PC-9 (cell line): ENCODE data around the gene OR8D4. TPM values are rescaled to one million over a fixed set of nuclear protein-coding genes. Genes with fewer than 3 reads are reported as not detected.

Experiments
- BruUV-seq: library from RNA; stranded (reverse); fragments of 400-500 nt; replicated peaks from 2 replicates; lab custom pipeline; 2021; lab: Mats Ljungman, UMichigan
- CTCF ChIA-PET: fragments of 300-600 bp; sonication (Branson Sonifier 250); formaldehyde crosslinking; loops from one replicate; lab custom pipeline; 2022; ENCODE audit warnings: antibody characterized with exemption; lab: Charles Lee
- POLR2A ChIA-PET: fragments of 300-600 bp; sonication (Branson Sonifier 250); formaldehyde crosslinking; loops from one replicate; lab custom pipeline; 2022; ENCODE audit warnings: antibody characterized with exemption; ENCODE audit not compliant: unreplicated experiment; lab: Charles Lee
- DNase-seq, 2 experiments: peaks; one replicate each; pipeline versions ENCODE4 v3.0.0 to v3.0.0-alpha.2; 2015 to 2022; ENCODE audit warnings: mixed read lengths in 1 of 2
- H2AFZ ChIP-seq: fragments of 200-600 bp; sonication (generic); 2 replicates; pipeline ENCODE4 v1.8.1; 2017; ENCODE audit warnings: antibody characterized with exemption
- H3F3A ChIP-seq: fragments of 200-600 bp; sonication (generic); 2 replicates; pipeline ENCODE4 v1.8.1; 2017; ENCODE audit warnings: antibody characterized with exemption, mild to moderate bottlenecking, low read depth; ENCODE audit not compliant: insufficient read depth
- H3K27ac ChIP-seq: fragments of 200-600 bp; sonication (generic); 2 replicates; pipeline ENCODE4 v1.6.1; 2016; ENCODE audit warnings: mixed run types
- H3K27me3 ChIP-seq: fragments of 200-600 bp; sonication (generic); 2 replicates; pipeline ENCODE4 v1.6.1; 2016; ENCODE audit warnings: low read depth, mixed run types; ENCODE audit not compliant: insufficient read depth
- H3K36me3 ChIP-seq: fragments of 200-600 bp; sonication (generic); 2 replicates; pipeline ENCODE4 v1.6.1; 2016; ENCODE audit warnings: low read depth, mixed run types
- H3K4me1 ChIP-seq: fragments of 200-600 bp; sonication (generic); replicated peaks from 2 replicates; pipeline ENCODE4 v1.6.1; 2016; ENCODE audit warnings: mixed run types; ENCODE audit not compliant: insufficient read depth
- H3K4me2 ChIP-seq: fragments of 200-600 bp; sonication (generic); 2 replicates; pipeline ENCODE4 v1.6.1; 2017; ENCODE audit warnings: mixed run types
- H3K4me3 ChIP-seq: fragments of 200-600 bp; sonication (generic); 2 replicates; pipeline ENCODE4 v1.6.1; 2016; ENCODE audit warnings: mixed run types
- H3K79me2 ChIP-seq: fragments of 200-600 bp; sonication (generic); 2 replicates; pipeline ENCODE4 v1.6.1; 2017; ENCODE audit warnings: low read depth, mixed run types
- H3K9me2 ChIP-seq: fragments of 200-600 bp; sonication (generic); 2 replicates; pipeline ENCODE4 v1.8.1; 2017; ENCODE audit warnings: mild to moderate bottlenecking; ENCODE audit not compliant: insufficient read depth
- H3K9me3 ChIP-seq: fragments of 200-600 bp; sonication (generic); 2 replicates; pipeline ENCODE4 v1.8.1; 2016; ENCODE audit warnings: low read depth; ENCODE audit not compliant: insufficient read depth
- H4K20me1 ChIP-seq: fragments of 200-600 bp; sonication (generic); 2 replicates; pipeline ENCODE4 v1.8.1; 2017; ENCODE audit not compliant: insufficient read depth
- CTCF ChIP-seq: fragments of 200-600 bp; sonication (generic); conservative IDR thresholded peaks from 2 replicates; pipeline ENCODE4 v1.6.1; 2017; ENCODE audit warnings: mixed run types, antibody characterized with exemption, mild to moderate bottlenecking, moderate library complexity
- EZH2 ChIP-seq: fragments of 200-600 bp; sonication (generic); IDR thresholded peaks from 2 replicates; pipeline ENCODE4 v1.8.0; 2017; ENCODE audit warnings: antibody characterized with exemption, low read depth
- intact Hi-C: fragments of 100-400 bp; cut with micrococcal nuclease; formaldehyde crosslinking; loops from one replicate; pipeline ENCODE4 v1.10.0; 2022; ENCODE audit not compliant: unreplicated experiment
- total RNA-seq: library from RNA; stranded (reverse); gene quantifications from 2 replicates; pipeline ENCODE4 v1.2.3, GENCODE V29; 2021

The OR8D4 gene
- total RNA-seq, 1 experiment from 2014 or later = not detected

DNA sequence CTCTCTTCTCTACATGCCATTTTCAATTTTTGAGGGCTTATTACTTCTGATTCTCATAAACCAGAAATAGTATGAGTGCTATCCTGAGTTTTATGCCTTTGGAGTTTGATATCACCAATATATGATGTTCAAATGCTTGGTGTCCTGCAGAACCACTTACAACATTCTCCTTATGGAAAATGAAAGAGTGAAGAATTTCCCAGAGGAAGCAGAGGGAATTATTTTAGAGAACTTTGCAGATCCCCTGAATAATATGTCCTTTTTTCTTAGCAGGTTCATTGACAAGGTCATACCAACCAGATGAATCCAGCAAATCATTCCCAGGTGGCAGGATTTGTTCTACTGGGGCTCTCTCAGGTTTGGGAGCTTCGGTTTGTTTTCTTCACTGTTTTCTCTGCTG, 37.4 kb downstream of the OR8D4 start, which contains the start of gene OR4D5:
Gene OR4D5, plus strand, starts transcription at position 301 of the 400 bp plus-strand sequence. Its CDS starts 0 bp downstream, at position 301.
- no TSS peak for BruUV-seq
- Histone ChIP-seq H3K79me2 (no peaks in the 10 kb centered on the region), H4K20me1 (no peaks in the 10 kb centered on the region), H3K27me3 (no peaks in the 10 kb centered on the region), H3K4me3 (no peak within 1 kb of the TSS), H2AFZ (no peak within 1 kb of the TSS; the same call in 1 of the 2 replicates), H3K27ac (no peak within 1 kb of the TSS), H3K4me1 (no peaks in the 10 kb centered on the region), H3F3A (no peaks in the 10 kb centered on the region), H3K4me2 (no peak within 1 kb of the TSS), H3K9me3 (no peaks in the 10 kb centered on the region), H3K36me3 (no peaks in the 10 kb centered on the region), H3K9me2 (no peaks in the 10 kb centered on the region; the same call in 1 of the 2 replicates)
- POLR2A ChIA-PET = no interaction called here
- CTCF ChIA-PET = no interaction called here
- intact Hi-C loops = no loop called here
- DNase-seq = no peak
- TF ChIP-seq EZH2 (no peak), CTCF (no peak)

- Histone ChIP-seq H3F3A (no peaks in the 10 kb centered on the region), H3K27me3 (no peaks in the 10 kb centered on the region), H2AFZ (no peak overlapping the region), H4K20me1 (no peaks in the 10 kb centered on the region), H3K36me3 (no peaks in the 10 kb centered on the region), H3K4me2 (no peak overlapping the region), H3K4me3 (no peak overlapping the region), H3K4me1 (no peaks in the 10 kb centered on the region), H3K79me2 (no peaks in the 10 kb centered on the region), H3K9me2 (no peaks in the 10 kb centered on the region; the same call in 1 of the 2 replicates), H3K27ac (no peak overlapping the region), H3K9me3 (no peaks in the 10 kb centered on the region)
- POLR2A ChIA-PET = no interaction called here
- intact Hi-C loops = no loop called here
- BruUV-seq = no TSS peak
- no peak for DNase-seq
- CTCF ChIA-PET = no interaction called here
- TF ChIP-seq EZH2 (no peak), CTCF (no peak)
These were observed 40.4 kb downstream of the OR8D4 start for GRCh38 chr11:123942413-123942812.

DNA sequence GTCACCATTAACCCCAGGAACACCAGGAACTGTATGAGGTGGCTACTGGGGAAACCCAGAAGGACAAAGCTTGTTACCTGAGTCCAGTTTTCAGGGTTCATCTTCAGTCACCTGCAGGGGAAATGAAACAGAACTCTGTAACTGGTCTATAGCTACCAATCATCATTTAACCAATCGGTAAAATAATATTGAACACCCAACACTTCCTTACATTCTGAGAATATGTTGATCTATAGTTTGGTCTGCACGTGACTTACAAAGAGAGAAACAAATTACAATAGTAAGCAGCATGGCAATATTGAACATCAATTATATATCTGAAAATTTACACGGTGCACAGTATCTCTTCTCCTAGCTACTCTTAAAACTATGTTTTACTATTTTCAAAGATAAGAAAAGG, 41.8 kb downstream of the OR8D4 start, which contains the start of gene OR6T1:
Gene OR6T1, minus strand, starts transcription at position 101 of the 400 bp plus-strand sequence. Its CDS starts 0 bp downstream, at position 101.
- POLR2A ChIA-PET = no interaction called here
- no peaks in the 10 kb centered on the region for H4K20me1 ChIP-seq
- no peak for TF ChIP-seq CTCF
- no peak for TF ChIP-seq EZH2
- no peaks in the 10 kb centered on the region for H3K36me3 ChIP-seq
- H3K4me1 ChIP-seq = no peaks in the 10 kb centered on the region
- H3K27me3 ChIP-seq = no peaks in the 10 kb centered on the region
- intact Hi-C loops = no loop called here
- H3K4me3 ChIP-seq = no peak within 1 kb of the TSS
- no peaks in the 10 kb centered on the region for H3K9me3 ChIP-seq
- no TSS peak for BruUV-seq
- no peak for DNase-seq
- no peaks in the 10 kb centered on the region for H3K9me2 ChIP-seq
- H3K79me2 ChIP-seq = no peaks in the 10 kb centered on the region
- CTCF ChIA-PET = no interaction called here
- H3F3A ChIP-seq = no peaks in the 10 kb centered on the region
- no peak within 1 kb of the TSS for H3K27ac ChIP-seq
- H2AFZ ChIP-seq = no peak within 1 kb of the TSS
- no peak within 1 kb of the TSS for H3K4me2 ChIP-seq
